Gastroesophageal sphincter (tissue), 4 donors: ENCODE data around the gene MYADM. TPM values are rescaled to one million over a fixed set of nuclear protein-coding genes. Genes with fewer than 3 reads are reported as not detected.

ENCODE experiments used
- ATAC-seq: fragments of 150-250 bp; one replicate; pipeline ENCODE4 v1.9.1; 2016; ENCODE audit warnings: mild to moderate bottlenecking, moderate library complexity
- H3K27ac ChIP-seq, 4 donors: fragments of 200-600 bp; sonication (generic) in 3 of 4; 1 replicate in 3 of 4; 2 replicates in 1 of 4; pipeline ENCODE4 v1.5.1; 2016 to 2019
- H3K27me3 ChIP-seq: fragments of 200-600 bp; sonication (generic); one replicate; pipeline ENCODE4 v1.5.1; 2019
- H3K36me3 ChIP-seq, 2 donors: fragments of 200-600 bp; sonication (generic); one replicate each; pipeline ENCODE4 v1.5.1; 2019; ENCODE audit warnings: control low read depth in 1 of 2
- H3K4me1 ChIP-seq, 3 donors: fragments of 200-600 bp; sonication (generic); 1 replicate in 2 of 3; 2 replicates in 1 of 3; pipeline ENCODE4 v1.5.1; 2016 to 2019; ENCODE audit warnings: control low read depth in 2 of 3
- H3K4me3 ChIP-seq, 2 donors: fragments of 200-600 bp; sonication (generic); one replicate each; pipeline ENCODE4 v1.5.1; 2019; ENCODE audit warnings: mild to moderate bottlenecking in 1 of 2, moderate library complexity in 1 of 2
- H3K9me3 ChIP-seq, 3 donors: fragments of 200-600 bp; sonication (generic); one replicate each; pipeline ENCODE4 v1.5.1; 2017 to 2019; ENCODE audit warnings: control low read depth in 2 of 3
- CTCF ChIP-seq, 4 experiments: fragments of 200-600 bp in 2 of 4; fragments of 450-650 bp in 2 of 4; sonication (generic) in 1 of 4; IDR thresholded peaks; one replicate each; pipeline ENCODE4 v1.5.1; 2017 to 2019; ENCODE audit warnings: antibody characterized with exemption in 4 of 4, mild to moderate bottlenecking in 2 of 4, moderate library complexity in 2 of 4
- EP300 ChIP-seq: sonication (generic); formaldehyde crosslinking; IDR thresholded peaks from one replicate; pipeline ENCODE4 v1.6.1; 2017; ENCODE audit warnings: antibody characterized with exemption, mild to moderate bottlenecking
- POLR2A ChIP-seq, 2 donors: fragments of 450-650 bp; IDR thresholded peaks; one replicate each; pipeline ENCODE4 v1.6.1; 2017; ENCODE audit warnings: antibody characterized with exemption in 2 of 2, mild to moderate bottlenecking in 2 of 2, moderate library complexity in 1 of 2
- POLR2AphosphoS5 ChIP-seq: sonication (generic); formaldehyde crosslinking; IDR thresholded peaks from one replicate; pipeline ENCODE4 v1.6.1; 2017; ENCODE audit warnings: antibody characterized with exemption
- WGBS, 2 donors: methylation state at CpG; one replicate each; pipeline ENCODE4 v1.1.5; 2018; ENCODE audit warnings: low coverage in 1 of 2; 5-methylcytosine and 5-hydroxymethylcytosine counted together
- total RNA-seq, 4 donors: library from RNA; depleted of rRNA; stranded (reverse); fragments of >200 nt; gene quantifications; one replicate each; pipeline ENCODE4 v1.1.0, GENCODE V29; 2016

MYADM gene
- total RNA-seq, 4 donors from 2014 or later: 103 to 355 (median 140) TPM

- peaks cover 16% of the 10 kb centered on the region for H3K27me3 ChIP-seq
- H3K9me3 ChIP-seq: no peaks in the 10 kb centered on the region
- H3K27ac ChIP-seq: peak overlapping the region in 2 of 4 donors; percentile 9 to 27
- no peak for ATAC-seq
- no peak for TF ChIP-seq POLR2AphosphoS5
- TF ChIP-seq CTCF (IDR thresholded peaks at IDR 0.05): no peak
- no peak for TF ChIP-seq POLR2A (IDR thresholded peaks at IDR 0.05)
- no peak for TF ChIP-seq EP300
- H3K36me3 ChIP-seq: peaks cover 0 to 54% of the 10 kb centered on the region in 2 donors
- whole genome bisulfite sequencing, 2 donors: 63 to 70% methylated on average over 13 to 17 of the region's 17 CpGs
- H3K4me1 ChIP-seq: peaks cover 0 to 80% (median 47%) of the 10 kb centered on the region in 3 donors
- H3K4me3 ChIP-seq: no peak overlapping the region
Observed at GRCh38 chr19:53875602-53876325, 8.1 kb downstream of the MYADM start.

- 70 to 77% methylated on average over 3 to 5 of the region's 6 CpGs for WGBS, 2 donors
- peaks cover 23% of the 10 kb centered on the region for H3K27me3 ChIP-seq
- H3K4me1 ChIP-seq: peaks cover under 1 to 78% (median 47%) of the 10 kb centered on the region in 3 donors
- H3K4me3 ChIP-seq: no peak overlapping the region
- H3K27ac ChIP-seq: no peak overlapping the region
- peaks cover 0 to 45% of the 10 kb centered on the region in 2 donors for H3K36me3 ChIP-seq
- ATAC-seq: no peak
- TF ChIP-seq EP300 (no peak), POLR2A (IDR thresholded peaks at IDR 0.05) (no peak), CTCF (IDR thresholded peaks at IDR 0.05) (no peak), POLR2AphosphoS5 (no peak)
- H3K9me3 ChIP-seq: no peaks in the 10 kb centered on the region
Observed at GRCh38 chr19:53876651-53877224, 9.1 kb downstream of the MYADM start.

GRCh38 chr19:53877361-53877766, 9.7 kb downstream of the MYADM start:
- 36 to 80% methylated on average over 1 to 8 of the region's 10 CpGs for WGBS, 2 donors
- peaks cover 0 to 39% of the 10 kb centered on the region in 2 donors for H3K36me3 ChIP-seq
- H3K27ac ChIP-seq: no peak overlapping the region
- H3K4me1 ChIP-seq: peaks cover 5 to 78% (median 47%) of the 10 kb centered on the region in 3 donors
- TF ChIP-seq POLR2A (IDR thresholded peaks at IDR 0.05) (no peak), EP300 (no peak), POLR2AphosphoS5 (no peak), CTCF (IDR thresholded peaks at IDR 0.05) (no peak)
- no peak for ATAC-seq
- H3K4me3 ChIP-seq: no peak overlapping the region
- H3K9me3 ChIP-seq: no peaks in the 10 kb centered on the region
- H3K27me3 ChIP-seq: peaks cover 29% of the 10 kb centered on the region

GRCh38 chr19:53878776-53879139, 11.1 kb downstream of the MYADM start:
- ATAC-seq: no peak
- peaks cover 0 to 25% of the 10 kb centered on the region in 2 donors for H3K36me3 ChIP-seq
- peaks cover 43% of the 10 kb centered on the region for H3K27me3 ChIP-seq
- no peaks in the 10 kb centered on the region for H3K9me3 ChIP-seq
- peak overlapping the region in 1 of 4 donors; percentile 17 for H3K27ac ChIP-seq
- peak overlapping the region; percentile 11 to 52 for H3K4me3 ChIP-seq
- H3K4me1 ChIP-seq: peaks cover 5 to 76% (median 37%) of the 10 kb centered on the region in 3 donors
- 10 to 41% methylated on average over 2 to 12 of the region's 12 CpGs for WGBS, 2 donors
- TF ChIP-seq CTCF (IDR thresholded peaks at IDR 0.05) (no peak), EP300 (no peak), POLR2A (IDR thresholded peaks at IDR 0.05) (no peak), POLR2AphosphoS5 (no peak)
